ENCODE results near the gene MDP1.
A peak's percentile ranks its signal among the peaks of the same experiment; 100 is the strongest.

MDP1 gene

DNA sequence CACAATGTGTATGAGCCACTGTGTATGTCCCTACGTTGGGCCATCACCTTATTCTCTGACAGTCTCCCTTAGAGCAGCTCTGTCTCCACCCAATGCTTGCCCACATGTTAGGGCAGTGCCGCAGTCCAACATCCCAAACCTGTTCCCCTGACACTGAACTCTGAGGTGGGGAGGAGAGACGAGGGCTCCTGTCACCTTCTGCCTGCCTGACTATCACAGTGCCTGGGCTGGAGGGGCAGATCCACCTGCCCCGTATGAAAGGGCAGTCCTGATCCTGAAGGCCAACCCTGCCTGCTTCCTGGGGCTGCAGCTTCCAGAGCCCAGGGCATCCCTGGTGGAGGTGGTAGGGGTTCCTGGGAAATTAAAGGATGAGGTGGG, 44.9 kb upstream of the MDP1 start:
- H3K27ac ChIP-seq, result no peak overlapping the region
- TF ChIP-seq, protein P1, sequence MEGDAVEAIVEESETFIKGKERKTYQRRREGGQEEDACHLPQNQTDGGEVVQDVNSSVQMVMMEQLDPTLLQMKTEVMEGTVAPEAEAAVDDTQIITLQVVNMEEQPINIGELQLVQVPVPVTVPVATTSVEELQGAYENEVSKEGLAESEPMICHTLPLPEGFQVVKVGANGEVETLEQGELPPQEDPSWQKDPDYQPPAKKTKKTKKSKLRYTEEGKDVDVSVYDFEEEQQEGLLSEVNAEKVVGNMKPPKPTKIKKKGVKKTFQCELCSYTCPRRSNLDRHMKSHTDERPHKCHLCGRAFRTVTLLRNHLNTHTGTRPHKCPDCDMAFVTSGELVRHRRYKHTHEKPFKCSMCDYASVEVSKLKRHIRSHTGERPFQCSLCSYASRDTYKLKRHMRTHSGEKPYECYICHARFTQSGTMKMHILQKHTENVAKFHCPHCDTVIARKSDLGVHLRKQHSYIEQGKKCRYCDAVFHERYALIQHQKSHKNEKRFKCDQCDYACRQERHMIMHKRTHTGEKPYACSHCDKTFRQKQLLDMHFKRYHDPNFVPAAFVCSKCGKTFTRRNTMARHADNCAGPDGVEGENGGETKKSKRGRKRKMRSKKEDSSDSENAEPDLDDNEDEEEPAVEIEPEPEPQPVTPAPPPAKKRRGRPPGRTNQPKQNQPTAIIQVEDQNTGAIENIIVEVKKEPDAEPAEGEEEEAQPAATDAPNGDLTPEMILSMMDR (IDR thresholded peaks at IDR 0.05), result no peak
- DNase-seq (ENCODE audit: low spot score), result no peak
- H3K4me3 ChIP-seq, result no peak overlapping the region

DNA sequence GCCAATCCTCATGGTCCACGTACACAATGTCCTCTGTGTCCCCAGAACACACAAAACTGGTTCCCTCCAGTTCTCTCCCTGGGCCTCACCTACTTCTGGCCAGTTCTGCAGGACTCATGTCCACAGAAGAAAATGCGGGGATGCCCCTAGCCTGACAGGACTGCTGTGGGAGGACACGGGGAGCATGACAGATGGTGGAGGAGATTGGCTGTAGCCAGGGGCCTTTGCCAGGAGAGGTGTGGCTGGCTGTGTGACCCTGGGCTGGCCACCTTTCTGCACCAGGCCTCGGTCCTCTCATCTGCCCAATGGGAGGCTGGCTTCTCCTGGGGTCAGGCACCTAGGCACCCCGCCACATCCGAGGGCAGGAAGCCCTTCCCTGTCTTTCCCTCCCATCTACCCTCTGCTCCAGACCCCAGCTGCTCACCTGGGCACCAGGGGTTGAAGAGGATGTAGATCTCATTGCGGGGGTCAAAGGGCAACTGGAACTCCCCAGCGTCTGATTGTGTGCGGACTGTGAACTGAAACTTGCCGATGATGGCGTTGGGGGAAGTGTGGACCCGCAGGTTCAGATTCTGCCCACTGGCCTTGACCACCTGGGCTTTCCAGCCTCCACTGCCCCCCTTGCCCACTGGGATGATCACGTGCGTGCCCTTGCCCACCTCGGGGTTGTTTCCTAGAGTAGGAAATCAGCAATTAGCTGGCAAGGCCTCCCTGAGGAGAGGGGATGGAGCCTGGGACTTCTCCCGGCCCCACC, 44.3 kb upstream of the MDP1 start:
- H3K4me3 ChIP-seq, result no peak overlapping the region
- TF ChIP-seq, protein P1 (IDR thresholded peaks at IDR 0.05), result no peak
- no peak for DNase-seq (ENCODE audit: low spot score)
- H3K27ac ChIP-seq, result peak overlapping the region in 1 of 2 donors; percentile 51

DNA sequence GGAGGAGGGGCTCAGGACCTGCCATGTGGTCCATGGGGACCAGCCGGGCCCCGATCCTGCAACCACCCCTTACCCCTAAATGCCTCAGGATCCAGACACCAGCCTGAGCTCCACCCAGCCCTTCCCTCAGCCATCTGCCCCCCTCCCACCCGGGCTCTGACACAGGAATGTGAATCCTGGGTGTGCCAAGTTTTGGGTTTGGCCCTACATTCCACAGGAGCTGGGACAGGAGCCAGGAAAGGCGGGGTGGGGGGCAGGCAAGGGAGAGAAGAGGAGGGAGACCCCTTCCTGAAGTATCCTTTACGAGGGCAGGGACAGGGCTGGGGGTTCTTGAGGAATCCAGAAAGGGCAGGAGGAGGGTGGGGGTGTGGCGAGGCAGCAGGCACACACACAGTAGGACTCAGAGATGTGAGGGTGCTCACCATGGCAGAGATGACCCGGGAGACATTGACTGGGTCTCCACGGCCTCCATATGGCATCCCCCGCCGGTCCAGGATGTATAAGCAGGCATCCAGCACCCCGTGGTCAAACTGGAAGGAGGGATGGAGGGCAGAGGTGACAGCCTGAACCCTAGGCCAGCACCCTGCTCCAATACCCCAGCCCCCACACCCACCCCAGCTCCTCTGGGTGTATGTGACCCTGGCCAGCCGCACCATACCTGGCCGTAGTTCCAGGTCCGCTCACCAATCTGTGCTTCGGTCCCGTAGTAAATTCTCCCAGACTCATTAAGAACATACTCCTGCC, 43.6 kb upstream of the MDP1 start:
- H3K4me3 ChIP-seq, result no peak overlapping the region
- TF ChIP-seq, protein P1 (IDR thresholded peaks at IDR 0.05), result no peak
- no peak for DNase-seq (ENCODE audit: low spot score)
- peak overlapping the region in 1 of 2 donors; percentile 51 for H3K27ac ChIP-seq

DNA sequence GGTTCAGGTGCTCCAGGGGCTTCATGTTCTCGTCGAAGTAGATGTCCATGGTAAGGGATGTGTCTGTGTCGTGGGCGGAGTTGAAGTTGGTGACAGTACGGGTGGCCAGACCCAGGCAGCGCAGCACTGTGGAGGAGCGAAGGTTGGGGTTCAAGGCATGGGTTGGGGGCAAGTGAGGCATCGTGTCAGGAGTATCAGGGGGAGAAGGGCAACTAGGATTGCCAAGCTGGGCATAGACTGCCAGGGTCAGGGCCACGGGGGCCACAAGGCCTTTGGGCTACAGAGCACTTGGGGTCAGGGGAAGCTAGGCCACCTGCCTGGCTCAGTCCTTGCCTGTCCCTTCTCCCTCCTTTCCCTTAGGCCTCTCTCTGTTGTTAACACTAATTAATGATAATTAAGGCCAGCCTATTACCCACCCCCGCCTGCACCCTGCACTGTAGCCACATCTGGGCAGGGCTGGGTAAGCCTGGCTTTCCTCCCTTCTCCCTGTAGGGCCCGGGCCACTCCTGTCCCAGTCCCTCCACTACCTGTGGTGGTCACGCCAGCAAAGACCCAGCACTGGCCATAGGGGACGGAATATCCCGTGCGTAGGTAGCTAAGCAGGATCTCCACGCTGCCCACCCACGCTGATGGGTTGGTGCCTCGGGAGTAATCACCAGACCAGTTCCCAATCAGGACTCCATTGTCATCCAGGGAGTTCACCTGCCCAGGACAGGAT, 42.8 kb upstream of the MDP1 start:
- TF ChIP-seq, protein P1 (IDR thresholded peaks at IDR 0.05), result no peak
- no peak for DNase-seq (ENCODE audit: low spot score)
- H3K27ac ChIP-seq, result peak overlapping the region in 1 of 2 donors; percentile 51
- H3K4me3 ChIP-seq, result no peak overlapping the region

DNA sequence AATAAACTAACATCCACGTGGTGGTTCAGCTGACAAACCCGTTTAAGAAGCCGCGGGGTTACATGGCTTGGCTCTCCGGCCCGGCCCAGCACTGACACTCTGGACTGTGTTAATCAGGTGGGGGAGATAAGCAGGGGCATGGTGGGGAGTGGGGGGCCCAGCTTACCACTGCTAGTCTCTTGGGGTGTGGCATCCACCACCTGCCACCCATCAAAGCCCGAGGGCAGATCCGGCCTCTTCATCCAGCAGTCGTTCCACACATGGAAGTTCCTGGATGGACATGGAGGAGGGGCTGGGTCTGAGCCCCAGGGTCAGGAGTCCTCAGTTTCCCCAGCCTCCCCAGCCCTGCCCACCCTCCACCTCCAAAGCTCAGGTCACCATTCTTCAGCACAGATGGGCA, 42.3 kb upstream of the MDP1 start:
- Histone ChIP-seq H3K4me3 (no peak overlapping the region), H3K27ac (no peak overlapping the region)
- TF ChIP-seq, protein P1 (IDR thresholded peaks at IDR 0.05), result no peak
- DNase-seq (ENCODE audit: low spot score), result no peak

DNA sequence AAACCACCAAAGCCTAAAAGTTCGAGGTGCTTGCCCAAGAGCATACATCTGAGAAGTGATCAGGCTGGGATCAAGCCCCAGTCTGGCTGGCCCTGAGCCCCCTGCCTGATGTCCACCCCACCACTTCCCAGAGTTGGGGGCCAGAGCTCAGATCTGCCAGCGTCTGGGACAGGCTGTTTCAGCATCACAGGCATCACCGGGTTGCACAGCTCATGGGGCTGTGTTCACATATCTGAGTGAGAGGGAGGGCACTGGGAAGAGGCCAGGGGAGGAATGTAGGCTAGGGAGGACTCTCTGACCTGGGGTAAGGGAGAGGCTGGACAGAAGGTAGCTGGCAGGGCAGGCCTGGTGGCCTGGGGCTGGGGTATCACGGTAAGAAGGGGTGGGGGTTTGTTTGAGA, 41.1 kb upstream of the MDP1 start:
- Histone ChIP-seq H3K4me3 (no peak overlapping the region), H3K27ac (peak overlapping the region in 1 of 2 donors; percentile 28)
- TF ChIP-seq, protein P1 (IDR thresholded peaks at IDR 0.05), result no peak
- no peak for DNase-seq (ENCODE audit: low spot score)
